Measurements from ENCODE around the gene SCUBE1. TPM values are rescaled to one million over a fixed set of nuclear protein-coding genes. Genes with fewer than 3 reads are reported as not detected.

Gene SCUBE1
- total RNA-seq, 1 donor from 2014 or later: not detected

DNA sequence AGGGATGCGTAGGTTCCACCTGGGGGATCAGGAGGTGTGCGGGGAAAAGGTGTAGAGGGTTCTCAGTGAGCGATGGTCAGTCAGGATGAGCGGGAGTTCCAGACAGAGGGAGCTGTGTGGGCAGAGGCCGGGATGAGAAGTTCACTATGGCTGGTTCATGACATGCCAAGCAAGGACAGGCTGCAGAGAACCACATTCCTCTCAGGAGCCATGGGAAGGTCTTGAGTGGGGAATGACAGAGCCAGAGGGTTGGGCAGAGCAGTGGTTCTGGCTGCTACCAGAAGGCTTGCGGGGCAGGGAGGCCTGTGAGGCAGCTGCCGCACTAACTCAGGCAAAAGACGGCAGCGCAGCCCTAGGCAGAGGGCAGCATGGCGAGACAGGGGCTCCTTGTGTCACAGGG is 66.1 kb downstream of the SCUBE1 start:
- no peak for DNase-seq (ENCODE audit: low read depth)
- TF ChIP-seq, protein P1, sequence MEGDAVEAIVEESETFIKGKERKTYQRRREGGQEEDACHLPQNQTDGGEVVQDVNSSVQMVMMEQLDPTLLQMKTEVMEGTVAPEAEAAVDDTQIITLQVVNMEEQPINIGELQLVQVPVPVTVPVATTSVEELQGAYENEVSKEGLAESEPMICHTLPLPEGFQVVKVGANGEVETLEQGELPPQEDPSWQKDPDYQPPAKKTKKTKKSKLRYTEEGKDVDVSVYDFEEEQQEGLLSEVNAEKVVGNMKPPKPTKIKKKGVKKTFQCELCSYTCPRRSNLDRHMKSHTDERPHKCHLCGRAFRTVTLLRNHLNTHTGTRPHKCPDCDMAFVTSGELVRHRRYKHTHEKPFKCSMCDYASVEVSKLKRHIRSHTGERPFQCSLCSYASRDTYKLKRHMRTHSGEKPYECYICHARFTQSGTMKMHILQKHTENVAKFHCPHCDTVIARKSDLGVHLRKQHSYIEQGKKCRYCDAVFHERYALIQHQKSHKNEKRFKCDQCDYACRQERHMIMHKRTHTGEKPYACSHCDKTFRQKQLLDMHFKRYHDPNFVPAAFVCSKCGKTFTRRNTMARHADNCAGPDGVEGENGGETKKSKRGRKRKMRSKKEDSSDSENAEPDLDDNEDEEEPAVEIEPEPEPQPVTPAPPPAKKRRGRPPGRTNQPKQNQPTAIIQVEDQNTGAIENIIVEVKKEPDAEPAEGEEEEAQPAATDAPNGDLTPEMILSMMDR (conservative IDR thresholded peaks at IDR 0.05; ENCODE audit: low read depth, low read length): no peak
- no peak overlapping the region for H3K4me3 ChIP-seq (ENCODE audit: low read depth, low read length)

DNA sequence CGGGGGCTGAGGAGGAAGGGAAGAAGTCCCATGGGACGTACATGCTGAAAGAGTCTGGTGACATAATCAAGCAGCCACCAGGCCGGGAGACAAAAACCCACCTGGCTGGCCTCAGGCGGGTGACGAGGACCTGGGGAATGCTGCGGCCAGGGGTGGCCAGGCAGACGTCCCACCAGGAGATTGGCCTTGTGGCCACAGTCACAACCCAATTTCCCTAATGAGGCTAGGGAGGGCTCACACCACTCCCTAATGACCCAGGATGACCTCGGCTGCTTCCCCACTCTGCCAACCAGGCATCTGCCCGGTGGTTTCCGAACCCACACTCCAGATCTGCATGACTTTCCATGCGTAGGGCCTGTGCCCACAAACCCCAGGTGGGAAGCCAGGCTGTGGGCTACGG is 66.9 kb downstream of the SCUBE1 start:
- H3K4me3 ChIP-seq (ENCODE audit: low read depth, low read length): no peak overlapping the region
- no peak for DNase-seq (ENCODE audit: low read depth)
- TF ChIP-seq, protein P1 (conservative IDR thresholded peaks at IDR 0.05; ENCODE audit: low read depth, low read length): no peak

DNA sequence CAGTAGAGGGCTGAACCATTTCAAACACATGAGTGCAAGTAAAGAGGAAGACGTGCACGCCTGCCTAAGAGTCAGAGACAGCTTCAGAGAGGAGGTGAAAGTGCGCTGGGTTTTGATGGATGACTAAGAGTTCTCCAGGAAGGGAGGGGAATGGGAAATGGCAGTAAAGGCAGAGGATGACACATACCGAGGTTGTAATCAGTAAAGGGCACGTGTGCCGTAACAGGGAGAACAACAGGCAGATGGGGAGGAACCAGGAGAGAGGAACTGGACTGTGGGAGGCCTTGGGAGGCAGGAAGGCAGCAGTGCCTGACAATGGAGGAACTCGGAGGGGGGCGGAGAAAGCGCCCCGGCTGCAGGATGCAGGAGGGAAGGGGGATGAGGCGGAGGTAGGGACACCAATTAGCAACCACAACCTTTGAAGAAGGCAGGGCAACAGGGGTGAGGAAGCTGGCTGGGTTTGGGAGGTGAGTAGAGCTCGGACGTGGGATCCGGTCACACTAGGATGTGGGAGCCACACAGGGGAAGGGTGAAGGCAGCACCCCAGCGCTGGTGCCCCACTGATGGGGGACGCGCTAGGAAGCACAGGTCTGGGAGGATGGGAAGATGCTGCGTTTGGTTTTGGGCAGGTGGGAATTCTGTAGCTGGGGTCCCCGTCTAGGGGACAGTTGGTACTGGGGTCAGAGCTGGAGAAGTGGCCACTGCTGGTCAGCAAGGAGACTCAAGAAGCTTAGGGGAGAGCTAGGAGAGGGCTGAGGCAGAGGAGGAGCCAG is 67.4 kb downstream of the SCUBE1 start:
- DNase-seq (ENCODE audit: low read depth): no peak
- H3K4me3 ChIP-seq (ENCODE audit: low read depth, low read length): no peak overlapping the region

DNA sequence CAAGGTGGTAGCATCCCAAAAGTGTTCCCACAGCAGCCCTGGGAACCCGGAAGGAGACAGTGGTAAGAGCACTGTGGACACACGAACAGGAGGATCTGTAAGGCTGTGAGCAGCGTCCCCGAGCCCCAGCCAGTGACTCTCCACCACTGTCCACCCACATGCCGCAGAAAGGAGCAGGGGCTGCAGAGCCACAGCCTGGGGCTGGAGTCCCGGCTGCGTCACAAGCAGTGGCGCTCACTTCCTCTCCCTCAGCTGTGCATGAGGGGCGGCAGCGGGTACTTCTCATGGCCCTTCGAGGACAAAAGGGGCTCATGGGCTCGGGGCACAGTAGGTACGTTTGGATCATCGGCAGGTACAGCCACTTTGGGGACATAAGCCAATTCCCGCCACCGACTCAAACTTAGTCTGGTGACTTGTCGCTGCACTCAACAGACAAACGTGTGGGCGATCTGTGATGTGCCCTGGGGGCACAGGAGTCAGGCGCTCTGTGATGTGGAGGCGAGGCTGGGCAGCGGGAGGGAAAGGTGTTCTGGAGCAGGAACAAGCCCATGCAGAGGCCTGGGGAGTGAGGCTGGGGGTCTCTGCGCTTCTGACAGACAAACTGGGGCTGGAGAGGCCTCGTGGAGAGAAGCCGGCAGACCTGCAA is 68.5 kb downstream of the SCUBE1 start:
- no peak for DNase-seq (ENCODE audit: low read depth)
- TF ChIP-seq, protein P1 (conservative IDR thresholded peaks at IDR 0.05; ENCODE audit: low read depth, low read length): no peak

More for the DNA sequence above, 67.4 kb downstream of the SCUBE1 start:
- TF ChIP-seq, protein P1 (conservative IDR thresholded peaks at IDR 0.05; ENCODE audit: low read depth, low read length): no peak

DNA sequence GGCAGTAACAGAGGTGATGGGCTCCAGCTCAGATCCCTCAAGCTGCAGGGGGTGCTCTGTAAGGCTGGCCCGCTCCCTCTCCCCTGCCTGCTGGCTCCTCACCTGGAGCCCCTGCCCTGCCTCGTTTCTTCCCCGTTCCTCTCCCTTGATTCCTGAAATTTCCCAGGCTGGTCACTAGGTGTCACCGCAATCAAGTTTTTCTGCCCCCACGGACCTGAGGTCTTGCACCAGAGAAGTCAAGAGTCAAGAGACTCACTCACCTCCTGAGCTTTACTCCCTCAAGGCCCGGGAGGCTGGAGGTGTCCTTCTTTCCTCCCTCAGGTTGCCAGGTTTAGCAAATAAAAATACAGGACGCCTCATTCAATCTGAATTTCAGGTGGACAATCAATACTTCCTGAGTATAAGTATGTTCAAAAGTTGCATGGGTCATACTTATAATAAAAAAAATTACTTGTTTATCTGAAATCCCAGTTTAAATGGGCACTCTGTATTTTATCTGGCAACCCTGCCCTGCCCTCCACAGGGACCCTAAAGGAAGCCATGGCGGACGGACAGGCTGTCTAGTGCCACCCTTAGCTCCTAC is 69.2 kb downstream of the SCUBE1 start:
- TF ChIP-seq, protein P1 (conservative IDR thresholded peaks at IDR 0.05; ENCODE audit: low read depth, low read length): peak; percentile 78
- no peak for DNase-seq (ENCODE audit: low read depth)
- H3K4me3 ChIP-seq (ENCODE audit: low read depth, low read length): no peak overlapping the region

More for the DNA sequence above, 68.5 kb downstream of the SCUBE1 start:
- no peak overlapping the region for H3K4me3 ChIP-seq (ENCODE audit: low read depth, low read length)

DNA sequence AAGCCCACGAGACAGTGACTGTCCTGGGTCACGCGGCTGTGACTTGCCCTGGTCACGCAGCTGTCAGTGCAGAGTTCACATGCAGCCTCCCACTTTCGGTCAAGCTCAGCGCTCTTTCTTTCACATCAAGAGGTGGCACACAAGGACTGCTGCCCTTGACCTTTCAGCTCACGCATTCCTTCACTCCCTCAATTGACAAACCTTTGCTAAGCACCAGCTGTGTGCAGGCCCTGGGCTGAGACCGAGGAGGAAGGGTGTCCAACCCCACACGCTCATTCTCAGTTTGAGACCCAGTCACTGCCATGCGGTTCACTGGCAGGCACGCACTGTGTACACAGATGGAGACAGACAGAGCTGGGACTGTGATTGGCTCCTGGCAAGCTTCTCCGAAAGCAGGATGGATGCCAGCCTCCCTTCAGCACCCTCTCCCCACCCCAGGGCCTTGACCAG is 70.3 kb downstream of the SCUBE1 start:
- TF ChIP-seq, protein P1 (conservative IDR thresholded peaks at IDR 0.05; ENCODE audit: low read depth, low read length): no peak
- DNase-seq (ENCODE audit: low read depth): no peak
- H3K4me3 ChIP-seq (ENCODE audit: low read depth, low read length): no peak overlapping the region

All from epithelial cell of proximal tubule (primary cell).